GM13977 (cell line): ENCODE results near the gene ANKRD27.

Source experiments
- DNase-seq: peaks from one replicate; pipeline ENCODE4 v3.0.0; 2012; ENCODE audit warnings: low spot score
- in situ Hi-C: fragments of 300-500 bp; cut with MboI; formaldehyde crosslinking; loops from one replicate; pipeline ENCODE4 v1.12.0; 2022; ENCODE audit warnings: low sequenced_read_pairs, low pct_unique_long_range_greater_than_20kb, mixed read lengths, inconsistent platforms; ENCODE audit not compliant: unreplicated experiment
- TF ChIP-seq, protein P1 (sequence below): IDR thresholded peaks from 2 replicates; pipeline ENCODE4 v1.5.1; 2012; ENCODE audit warnings: mild to moderate bottlenecking, control low read depth; ENCODE audit not compliant: insufficient read depth; ENCODE audit errors: extremely low read depth, missing control alignments

ANKRD27 gene

DNA sequence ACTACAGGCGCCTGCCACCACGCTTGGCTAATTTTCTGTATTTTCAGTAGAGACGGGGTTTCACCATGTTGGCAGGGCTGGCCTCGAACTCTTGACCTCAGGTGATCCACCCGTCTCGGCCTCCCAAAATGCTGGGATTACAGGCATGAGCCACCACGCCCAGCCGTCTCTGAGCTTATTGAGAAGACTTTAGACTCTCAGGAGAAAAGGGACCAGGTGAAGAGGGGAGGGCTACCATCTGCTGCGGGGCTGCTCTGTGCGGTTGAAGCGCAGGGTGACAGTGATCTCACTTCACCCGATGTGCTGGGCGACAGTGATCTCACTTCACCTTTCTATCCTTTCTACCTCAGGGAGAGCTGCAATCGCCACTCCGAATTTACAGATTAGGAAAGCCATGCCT is 68.7 kb downstream of the ANKRD27 start:
- in situ Hi-C loops: no loop called here
- TF ChIP-seq, protein P1, sequence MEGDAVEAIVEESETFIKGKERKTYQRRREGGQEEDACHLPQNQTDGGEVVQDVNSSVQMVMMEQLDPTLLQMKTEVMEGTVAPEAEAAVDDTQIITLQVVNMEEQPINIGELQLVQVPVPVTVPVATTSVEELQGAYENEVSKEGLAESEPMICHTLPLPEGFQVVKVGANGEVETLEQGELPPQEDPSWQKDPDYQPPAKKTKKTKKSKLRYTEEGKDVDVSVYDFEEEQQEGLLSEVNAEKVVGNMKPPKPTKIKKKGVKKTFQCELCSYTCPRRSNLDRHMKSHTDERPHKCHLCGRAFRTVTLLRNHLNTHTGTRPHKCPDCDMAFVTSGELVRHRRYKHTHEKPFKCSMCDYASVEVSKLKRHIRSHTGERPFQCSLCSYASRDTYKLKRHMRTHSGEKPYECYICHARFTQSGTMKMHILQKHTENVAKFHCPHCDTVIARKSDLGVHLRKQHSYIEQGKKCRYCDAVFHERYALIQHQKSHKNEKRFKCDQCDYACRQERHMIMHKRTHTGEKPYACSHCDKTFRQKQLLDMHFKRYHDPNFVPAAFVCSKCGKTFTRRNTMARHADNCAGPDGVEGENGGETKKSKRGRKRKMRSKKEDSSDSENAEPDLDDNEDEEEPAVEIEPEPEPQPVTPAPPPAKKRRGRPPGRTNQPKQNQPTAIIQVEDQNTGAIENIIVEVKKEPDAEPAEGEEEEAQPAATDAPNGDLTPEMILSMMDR: no peak
- no peak for DNase-seq

DNA sequence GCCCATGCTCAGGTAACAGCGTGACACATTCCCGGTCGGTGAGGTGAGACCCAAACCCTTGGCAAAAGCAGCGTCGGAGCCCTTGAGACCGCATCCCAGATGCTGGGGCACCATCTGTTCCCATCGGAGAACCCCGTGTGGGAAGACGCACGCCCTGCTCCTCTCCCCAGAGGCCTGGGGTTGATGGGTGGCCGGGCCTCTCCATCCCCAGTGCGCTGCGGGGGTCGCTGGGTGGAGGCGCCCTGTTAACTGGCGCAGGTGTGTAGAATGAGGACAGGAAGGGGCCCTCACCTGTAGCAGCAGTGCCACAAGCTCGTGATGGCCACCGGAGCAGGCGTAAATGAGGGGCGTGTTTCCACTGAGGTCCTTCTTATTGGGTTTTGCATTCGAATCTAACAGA is 69.4 kb downstream of the ANKRD27 start:
- TF ChIP-seq, protein P1: no peak
- no peak for DNase-seq
- in situ Hi-C loops: no loop called here

DNA sequence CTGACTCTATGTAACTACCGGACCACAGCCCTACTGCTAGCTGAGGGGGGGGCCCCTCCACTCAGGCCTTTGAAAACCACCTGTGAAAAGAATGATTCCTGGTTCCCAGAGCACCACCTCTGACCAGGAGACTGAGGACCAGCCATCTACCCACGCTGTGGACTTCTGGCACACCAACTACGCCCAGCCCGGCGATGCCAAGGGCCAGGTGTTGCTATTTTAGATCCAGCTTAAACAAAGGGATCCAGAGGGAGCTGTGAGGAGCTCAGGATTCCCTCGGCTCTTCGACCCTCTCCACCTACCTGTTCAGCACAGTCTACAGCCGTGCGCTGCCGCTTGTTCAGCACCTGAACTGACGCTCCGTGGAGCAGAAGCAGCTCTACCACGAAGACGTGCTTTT is 71.0 kb downstream of the ANKRD27 start:
- TF ChIP-seq, protein P1: no peak
- no peak for DNase-seq
- in situ Hi-C loops: no loop called here

DNA sequence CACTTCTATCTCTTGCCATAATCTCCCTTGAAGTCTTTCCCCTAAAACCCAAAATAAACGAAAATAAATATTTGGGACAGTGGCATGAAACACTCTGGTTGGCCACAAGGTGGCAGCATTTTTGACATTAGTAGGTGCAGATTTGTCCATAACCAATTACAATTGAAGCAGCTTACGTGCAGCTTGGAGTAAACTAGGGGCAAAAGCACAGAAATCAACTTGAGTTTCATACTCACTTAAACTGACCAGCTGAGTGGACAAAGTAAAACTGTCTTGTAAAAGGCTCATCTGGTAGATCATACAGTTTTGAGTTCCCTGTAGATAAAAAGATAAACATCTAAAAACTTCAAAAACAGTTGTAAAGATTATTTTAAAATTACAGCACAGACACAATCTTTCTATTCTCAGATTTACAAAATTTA is 75.2 kb downstream of the ANKRD27 start:
- in situ Hi-C loops: no loop called here
- peak; percentile 67 for DNase-seq
- TF ChIP-seq, protein P1: peak; percentile 75

DNA sequence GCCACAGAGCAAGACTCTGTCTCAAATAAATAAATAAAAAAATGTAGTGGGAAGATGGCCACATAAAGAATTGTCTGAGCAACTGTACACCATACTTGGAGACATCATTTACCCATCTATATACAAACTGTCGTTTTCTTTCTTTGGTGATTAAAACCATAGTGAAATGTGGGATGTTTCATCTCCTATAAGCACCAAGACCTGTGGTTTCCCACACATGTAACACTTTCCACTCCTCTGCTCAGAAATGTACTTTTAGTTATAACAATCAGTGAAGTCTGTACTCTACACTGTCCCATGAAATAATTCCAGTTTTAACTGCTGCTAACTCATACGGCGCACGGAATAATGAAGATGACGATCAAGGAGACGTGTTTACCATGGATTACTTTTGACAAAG is 75.7 kb downstream of the ANKRD27 start:
- no peak for DNase-seq
- in situ Hi-C loops: no loop called here
- TF ChIP-seq, protein P1: no peak

DNA sequence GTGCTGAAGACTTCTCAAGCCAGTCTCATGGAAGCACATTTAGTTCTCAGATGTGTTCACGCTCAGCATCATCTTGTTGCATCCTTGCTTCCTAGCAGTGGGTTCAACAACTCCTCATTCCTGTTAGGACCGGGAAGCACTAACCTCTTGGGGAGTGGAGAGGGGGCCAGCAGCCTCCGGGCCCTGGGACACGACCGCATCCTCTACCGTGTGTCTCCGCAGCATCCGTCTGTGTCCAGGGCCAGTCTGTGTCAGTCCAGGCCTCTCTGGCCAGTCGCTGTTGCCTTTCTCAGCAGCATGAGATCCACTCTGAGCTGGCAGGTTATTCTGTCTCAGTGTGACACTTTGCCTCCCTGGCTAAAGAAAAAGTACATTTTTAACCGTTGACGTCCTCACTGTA is 77.0 kb downstream of the ANKRD27 start:
- TF ChIP-seq, protein P1: no peak
- in situ Hi-C loops: no loop called here
- DNase-seq: no peak

DNA sequence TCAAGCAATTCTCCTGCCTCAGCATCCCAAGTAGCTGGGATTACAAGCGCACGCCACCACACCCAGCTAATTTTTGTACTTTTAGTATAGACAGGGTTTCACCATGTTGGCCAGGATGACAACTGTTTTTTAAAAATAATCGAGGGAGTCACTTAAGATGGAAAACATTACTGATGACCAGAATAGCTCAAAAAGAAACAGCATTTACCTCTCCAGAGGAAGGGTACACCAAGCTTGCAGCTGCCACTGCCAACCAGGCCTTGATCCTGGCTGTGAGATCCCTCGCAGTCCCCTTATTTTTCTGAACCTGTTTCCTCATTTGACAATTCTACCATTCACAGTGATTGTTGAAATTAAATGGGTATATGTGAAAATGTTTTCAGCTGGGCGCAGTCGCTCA is 79.5 kb downstream of the ANKRD27 start:
- TF ChIP-seq, protein P1: no peak
- in situ Hi-C loops: no loop called here
- DNase-seq: no peak
